A172 (cell line): Measurements from ENCODE around the gene HMGCL. TPM values are rescaled to one million over a fixed set of nuclear protein-coding genes. Genes with fewer than 3 reads are reported as not detected.
"Not testable (repeated sequence)": the region's sequence is repeated elsewhere in the genome, so short reads cannot be mapped to it uniquely, and the experiment has no call there.

Experiments
- DNase-seq: peaks from one replicate; pipeline ENCODE4 v3.0.0-alpha.2; 2015; ENCODE audit warnings: low spot score
- total RNA-seq: library from RNA; depleted of rRNA; stranded (reverse); fragments of >200 nt; shearing (Covaris generic); gene quantifications from 2 replicates; pipeline ENCODE4 v1.2.3, GENCODE V29; 2014; rRNA removed

The HMGCL gene
- 15.3 and 21.5 TPM in 2 replicates for total RNA-seq

DNA sequence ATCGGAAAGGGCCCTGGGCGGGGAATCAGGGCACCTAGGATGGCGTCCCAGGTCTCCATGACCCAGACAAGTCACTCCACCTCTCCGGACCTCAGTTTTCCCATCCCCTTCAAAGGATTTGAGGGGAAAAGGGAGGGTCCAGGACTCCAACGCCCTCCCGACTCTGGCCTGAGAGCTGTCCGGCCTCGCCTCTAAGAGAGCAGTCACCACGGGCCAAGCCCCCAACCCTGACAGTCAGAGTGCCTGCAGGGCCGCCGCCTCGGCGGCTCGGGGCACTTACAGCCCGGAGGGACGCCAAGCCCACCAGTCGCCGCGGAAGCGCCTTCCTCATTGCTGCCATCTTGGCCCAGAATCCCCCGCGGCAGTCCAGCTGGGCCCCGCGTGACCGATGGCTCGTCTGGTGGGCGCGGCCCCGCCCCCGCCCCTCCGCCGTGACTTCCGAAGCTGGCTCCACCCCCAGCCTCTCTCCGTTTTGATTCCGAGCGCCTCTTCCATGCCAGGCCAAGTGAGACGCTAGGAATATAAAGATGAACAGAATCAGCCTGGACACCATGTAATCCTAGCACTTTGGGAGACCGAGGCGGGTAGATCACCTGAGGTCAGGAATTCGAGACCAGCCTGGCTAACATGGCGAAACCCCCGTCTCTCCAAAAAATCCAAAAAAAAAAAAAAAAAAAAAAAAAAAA, at the start of gene HMGCL:
Gene HMGCL (minus strand): TSS at position 354 of the 686 bp plus-strand sequence. CDS start 14 bp downstream, at position 340.
- peak; percentile 66 for DNase-seq

DNA sequence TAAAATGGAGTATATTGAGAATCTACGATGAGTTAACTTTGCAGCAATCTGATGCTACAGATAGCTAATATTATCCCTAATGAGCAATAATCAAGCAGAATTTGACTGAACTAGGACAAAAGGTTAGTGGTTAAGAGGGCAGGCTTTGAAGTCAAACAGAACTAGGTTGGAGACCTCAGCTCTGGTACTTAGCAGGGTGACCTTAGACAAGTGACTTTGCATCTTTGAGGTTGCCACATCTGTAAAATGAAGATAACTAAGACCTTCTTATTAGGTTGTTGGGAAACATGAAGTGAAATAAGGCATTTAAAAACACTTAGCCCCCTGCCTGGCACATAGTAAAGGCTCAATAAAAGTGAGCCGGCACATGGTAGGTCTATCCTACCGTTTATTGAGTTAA, 47.2 kb upstream of the HMGCL start:
- no peak for DNase-seq

DNA sequence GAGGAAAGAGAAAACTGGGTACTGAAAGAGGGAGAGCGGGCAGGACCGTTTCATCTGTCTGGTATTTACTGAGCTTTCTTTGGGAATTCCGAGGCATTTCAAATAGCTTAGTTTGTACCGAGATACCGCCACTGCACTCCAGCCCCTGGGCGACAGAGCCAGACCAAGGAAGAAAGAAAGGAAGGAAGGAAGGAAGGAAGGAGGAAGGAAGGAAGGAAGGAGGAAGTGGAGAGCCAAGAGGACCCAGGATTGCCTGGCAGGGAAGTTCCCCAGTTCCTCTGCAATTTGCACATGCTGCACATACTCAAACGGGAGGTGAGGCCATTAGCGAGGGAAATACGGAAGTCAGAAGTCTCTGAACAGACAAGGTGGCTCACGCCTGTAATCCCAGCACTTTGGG, 43.8 kb upstream of the HMGCL start:
- DNase-seq = no peak

DNA sequence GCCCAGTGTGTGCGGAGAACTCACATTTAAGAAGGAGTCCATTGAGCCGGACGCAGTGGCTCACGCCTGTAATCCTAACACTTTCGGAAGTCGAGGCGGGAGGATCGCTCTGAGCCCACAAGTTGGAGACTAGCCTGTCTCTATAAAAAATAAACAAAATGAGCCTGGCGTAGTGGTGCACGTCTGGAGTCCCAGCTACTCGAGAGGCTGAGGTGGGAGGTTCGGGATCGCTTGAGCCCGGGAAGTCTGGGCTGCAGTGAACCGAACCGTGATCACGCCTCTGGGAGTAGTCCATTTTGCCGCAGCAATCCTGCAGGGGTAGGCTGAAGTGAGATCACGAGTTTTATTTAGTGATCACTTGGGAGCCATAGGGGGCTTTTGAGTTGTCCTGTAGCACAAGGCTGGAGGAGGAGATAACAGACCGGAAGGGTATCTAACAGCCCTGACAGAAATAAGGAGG, 43.4 kb upstream of the HMGCL start:
- DNase-seq = no peak

DNA sequence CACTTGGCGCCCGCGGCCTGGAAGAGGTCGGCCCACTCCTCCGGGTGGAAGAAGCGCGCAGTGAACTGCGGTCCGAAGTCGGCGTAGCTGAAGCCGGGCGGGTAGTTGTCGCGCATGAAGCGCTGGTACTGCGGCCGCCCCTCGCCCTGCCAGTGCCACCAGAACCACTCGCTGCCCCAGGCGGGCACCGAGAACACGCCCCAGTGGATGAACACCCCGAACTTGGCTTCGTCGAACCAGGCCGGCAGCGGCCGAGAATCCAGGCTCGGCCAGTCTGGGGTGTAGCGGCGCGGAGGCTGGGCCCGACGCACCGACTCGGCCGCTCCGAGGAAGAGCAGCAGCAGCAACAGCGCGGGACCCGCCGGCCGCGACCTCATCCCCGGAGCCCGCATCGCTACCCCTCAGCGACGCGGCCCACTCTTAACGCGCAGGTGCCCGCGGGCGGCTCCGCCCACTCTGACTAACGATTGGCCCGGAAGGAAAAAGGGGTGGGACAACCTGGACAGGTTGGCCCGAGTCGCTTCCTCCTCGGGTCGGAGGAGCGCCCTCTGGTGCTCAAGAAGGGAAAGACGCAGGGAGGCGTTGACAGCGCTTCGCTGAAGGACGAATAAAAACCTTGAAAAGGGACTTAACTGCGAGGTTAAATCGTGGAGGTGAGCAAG, 42.8 kb upstream of the HMGCL start, which contains the start of gene FUCA1:
Gene FUCA1 (minus strand): TSS at position 396 of the 662 bp plus-strand sequence. CDS start 4 bp downstream, at position 392.
- DNase-seq = peak; percentile 72

DNA sequence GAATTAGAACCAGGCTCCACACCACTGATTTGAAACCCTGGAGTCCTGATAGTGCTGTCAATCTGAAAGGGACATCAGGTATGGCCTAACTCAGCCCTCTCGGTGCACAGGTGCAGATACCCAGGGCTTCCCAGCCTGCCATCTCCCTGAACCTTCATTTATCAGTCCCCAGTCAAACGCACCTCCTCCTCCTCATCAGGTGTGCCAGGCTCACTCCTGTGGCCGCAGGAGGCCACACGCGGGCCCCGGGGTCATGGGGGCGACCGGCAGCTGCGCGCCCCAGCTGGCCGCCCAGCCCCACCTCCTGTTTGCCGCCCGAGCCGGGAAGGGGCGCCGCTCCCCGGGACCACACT, 42.3 kb upstream of the HMGCL start:
- no peak for DNase-seq

DNA sequence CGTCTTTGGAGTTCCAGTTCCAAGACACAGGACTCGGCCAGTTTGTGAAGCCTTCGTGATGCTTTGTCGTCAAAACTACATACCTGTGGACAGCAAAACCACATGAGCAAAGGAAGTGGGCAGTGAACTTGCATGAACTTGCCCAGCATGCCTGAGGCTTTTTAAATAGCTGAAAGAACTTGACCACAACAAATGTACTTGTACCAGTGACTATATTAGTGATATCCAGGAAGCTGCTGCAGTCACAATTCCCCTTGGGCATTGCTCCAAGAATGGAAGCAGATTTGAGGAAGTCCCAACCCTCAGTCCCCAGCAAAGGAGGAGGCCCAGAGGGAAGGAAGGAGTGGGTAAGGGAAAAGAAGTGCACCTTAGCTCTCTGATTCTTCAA, 40.3 kb upstream of the HMGCL start:
- DNase-seq = peak; percentile 73

DNA sequence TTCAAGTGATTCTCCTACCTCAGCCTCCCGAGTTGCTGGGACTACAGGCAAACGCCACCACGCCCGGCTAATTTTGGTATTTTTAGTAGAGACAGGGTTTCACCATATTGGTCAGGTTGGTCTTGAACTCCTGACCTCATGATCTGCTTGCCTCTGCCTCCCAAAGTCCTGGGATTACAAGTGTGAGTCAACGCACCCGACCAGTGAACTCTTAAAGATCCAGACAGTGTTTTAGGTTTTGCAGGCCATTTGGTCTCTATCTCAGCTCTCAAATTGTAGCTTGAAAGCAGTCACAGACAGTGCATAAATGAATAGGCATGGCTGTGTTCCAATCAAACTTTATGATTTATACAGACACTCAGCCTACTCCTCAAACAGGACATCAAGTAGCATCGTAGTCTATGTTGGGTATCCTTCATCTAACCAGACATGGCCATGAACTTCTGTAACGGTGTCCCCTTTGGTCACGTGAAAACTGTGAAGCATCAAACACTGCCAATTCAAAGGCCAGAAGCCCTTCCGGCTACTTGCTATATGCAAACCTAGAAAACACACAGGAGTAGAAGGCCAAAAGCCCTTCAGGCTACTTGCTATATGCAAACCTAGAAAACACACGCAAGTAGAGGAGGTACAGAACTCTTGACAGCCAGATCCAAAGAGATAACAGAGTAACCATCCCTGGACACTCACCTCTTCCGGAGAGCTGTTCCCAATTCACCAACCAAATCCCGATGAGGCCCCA, 39.7 kb upstream of the HMGCL start:
- DNase-seq = no peak

DNA sequence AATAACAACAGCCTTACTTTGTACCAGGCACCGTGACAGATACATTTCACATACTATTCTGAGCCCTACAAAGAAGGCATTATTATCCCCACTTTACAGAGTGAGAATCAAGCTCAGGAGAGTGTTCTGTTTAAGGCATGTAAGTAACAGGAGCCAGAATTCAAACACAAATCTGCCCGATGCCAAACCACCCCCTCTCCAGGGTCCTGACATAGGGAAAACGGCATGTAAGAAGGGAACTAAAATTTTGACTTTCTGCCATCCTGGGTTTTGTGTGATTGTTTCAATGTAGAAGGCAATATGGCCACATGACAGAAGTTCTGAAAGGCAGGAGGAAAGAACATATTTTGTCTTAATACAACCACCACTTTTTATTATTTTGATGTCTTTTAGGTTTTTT, 37.4 kb upstream of the HMGCL start:
- DNase-seq = no peak

DNA sequence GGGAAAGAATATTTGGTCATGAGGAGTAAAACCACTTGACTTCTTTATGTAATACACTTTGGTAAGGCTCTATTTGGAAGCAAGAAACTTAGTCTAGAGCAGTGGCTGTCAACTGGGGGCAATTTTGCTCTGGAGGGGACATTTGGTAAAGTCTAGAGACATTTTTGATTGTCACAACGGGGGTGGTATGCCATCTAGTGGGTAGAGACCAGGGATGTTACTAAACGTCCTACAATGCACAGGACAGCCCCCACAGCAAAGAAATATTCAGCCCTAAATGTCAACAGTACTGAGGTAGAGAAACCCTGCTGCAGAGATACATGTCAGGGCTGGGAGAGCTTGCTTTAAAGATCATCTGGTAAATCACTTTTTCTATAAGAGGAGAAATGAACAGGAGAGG, 29.3 kb upstream of the HMGCL start:
- DNase-seq = no peak

DNA sequence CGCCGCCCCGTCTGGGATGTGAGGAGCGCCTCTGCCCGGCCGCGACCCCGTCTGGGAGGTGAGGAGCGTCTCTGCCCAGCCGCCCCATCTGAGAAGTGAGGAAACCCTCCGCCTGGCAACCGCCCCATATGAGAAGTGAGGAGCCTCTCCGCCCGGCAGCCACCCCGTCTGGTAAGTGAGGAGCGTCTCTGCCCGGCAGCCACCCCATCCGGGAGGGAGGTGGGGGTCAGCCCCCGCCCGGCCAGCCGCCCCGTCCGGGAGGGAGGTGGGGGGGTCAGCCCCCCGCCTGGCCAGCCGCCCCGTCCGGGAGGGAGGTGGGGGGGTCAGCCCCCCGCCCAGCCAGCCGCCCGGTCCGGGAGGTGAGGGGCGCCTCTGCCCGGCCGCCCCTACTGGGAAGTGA, 27.9 kb upstream of the HMGCL start:
- not testable (repeated sequence) for DNase-seq

DNA sequence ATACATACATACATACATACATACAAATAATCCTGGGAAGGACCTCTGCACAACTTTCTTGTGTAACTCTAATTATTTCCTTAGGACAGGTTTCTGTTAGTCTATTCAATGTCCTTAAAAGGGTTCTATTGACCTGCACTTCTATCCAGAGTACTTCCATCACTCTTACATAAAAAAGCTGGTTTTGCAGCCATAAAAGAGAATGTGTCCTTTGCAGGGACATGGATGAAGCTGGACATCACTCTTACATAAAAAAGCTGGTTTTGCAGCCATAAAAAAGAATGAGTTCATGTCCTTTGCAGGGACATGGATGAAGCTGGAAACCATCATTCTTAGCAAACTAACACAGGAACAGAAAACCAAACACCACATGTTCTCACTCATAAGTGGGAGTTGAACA, 26.2 kb upstream of the HMGCL start:
- not testable (repeated sequence) for DNase-seq

DNA sequence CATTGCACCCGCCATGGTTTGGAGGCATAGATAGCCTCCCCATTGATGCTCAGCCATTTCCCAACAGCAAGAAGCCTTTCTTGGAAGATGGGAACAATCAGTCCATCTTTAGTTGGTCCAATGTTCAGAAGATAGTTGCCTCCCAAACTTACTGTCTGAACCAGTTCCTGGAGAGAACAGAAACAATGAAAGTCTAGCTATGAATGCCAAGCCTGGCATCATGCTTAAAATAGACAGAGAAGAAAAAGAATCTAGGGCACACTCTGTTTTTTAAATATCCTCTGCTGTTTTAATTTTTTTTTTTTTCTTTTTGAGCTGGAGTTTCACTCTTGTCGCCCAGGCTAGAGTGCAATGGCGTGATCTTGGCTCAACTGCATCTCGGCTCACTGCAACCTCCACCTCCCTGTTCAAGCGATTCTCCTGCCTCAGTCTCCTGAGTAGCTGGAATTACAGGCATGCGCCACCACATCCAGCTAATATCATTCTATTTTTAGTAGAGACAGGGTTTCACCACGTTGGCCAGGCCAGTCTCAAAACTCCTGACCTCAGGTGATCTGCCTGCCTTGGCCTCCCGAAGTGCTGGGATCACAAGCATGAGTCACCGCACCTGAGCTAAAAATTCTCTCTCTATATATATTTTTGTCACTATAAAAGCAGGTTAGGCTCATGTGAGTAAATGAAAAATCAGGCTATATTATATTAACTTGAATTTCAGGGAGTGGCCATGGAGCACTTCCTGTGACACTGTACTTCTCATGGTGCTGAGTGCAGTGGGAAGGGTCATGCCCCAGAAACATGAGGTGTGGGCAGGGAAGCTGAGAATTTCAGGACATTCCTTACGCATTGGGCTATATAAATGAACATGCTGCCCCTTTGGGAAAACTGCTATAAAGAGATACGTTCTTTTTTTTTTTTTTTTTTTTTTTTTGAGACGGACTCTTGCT, 23.7 kb upstream of the HMGCL start:
- no peak for DNase-seq

DNA sequence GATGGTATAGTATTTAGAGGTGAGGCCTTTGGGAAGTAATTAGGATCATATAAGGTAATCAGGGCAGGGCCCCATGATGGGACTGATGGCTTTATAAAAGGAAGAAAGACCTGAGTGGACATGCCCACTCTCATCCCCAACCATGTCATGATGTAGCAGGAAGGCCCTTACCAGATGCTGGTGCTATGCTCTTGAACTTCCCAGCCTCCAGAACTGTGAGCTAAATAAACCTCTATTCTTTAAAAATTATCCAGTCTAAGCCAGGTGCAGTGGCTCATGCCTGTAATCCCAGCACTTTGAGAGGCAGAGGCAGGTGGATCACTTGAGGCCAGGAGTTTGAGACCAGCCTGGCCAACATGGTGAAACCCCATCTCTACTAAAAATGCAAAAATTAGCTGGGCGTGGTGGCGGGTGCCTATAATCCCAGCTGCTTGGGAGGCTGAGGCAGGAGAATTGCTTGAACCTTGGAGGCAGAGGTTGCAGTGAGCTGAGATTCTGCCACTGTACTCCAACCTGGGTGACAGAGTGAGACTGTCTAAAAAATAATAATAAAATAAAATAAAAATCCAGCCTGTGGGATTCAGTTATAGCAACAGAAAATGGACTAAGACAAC, 22.4 kb upstream of the HMGCL start:
- not testable (repeated sequence) for DNase-seq

DNA sequence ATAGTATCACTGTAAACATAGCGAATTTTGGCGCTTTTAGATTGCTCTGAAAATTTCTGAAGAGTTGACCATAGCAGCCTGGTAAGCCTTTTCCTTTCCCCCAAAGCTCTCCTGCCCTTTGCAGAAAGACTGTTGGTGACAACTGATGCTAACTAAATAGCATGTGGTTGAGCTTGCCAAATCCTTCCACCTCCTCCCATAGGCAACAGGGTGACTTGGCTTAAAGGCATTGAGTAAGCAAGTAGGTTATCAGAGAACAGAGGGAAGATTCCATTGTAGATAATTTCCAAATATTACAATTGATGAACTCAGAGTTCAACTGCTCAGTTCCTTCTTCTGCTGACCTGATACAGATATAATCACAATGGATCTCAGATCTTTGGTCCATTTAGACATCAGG, 19.9 kb upstream of the HMGCL start:
- no peak for DNase-seq

DNA sequence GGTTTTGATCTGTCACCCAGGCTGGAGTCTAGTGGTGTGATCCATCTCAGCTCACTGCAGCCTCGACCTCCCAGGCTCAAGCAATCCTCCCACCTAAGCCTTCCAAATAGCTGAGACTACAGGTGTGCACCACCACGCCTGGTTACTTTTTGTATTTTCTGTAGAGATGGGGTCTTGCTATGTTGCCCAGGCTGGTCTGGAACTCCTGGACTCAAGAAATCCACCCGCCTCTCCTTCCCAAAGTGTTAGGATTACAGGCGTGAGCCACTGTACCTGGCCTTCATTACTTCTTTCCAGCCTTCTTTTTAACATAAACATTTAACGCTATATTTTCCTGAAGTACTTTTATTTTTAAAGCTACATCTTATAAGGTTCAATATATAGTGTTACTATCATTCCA, 18.4 kb upstream of the HMGCL start:
- no peak for DNase-seq

DNA sequence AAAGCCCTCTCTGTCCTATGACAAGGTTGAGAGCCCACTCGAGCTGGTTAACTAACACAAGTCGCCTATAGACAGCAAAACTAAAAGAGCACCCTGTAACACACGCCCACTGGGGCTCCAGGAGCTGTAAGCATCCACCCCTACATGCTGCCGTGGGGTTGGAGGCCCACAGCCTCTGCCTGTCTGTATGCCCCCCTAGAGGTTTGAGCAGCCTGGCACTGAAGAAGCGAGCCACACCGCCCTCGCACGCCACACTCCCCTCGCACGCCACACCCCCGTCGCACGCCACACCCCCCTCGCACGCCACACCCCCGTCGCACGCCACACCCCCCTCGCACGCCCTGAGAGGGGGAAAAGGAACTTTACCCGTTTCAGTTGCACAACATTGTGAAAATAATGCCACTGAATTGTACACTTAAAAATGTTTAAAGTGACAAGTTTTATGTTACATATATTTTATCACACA, 13.2 kb upstream of the HMGCL start:
- no peak for DNase-seq

DNA sequence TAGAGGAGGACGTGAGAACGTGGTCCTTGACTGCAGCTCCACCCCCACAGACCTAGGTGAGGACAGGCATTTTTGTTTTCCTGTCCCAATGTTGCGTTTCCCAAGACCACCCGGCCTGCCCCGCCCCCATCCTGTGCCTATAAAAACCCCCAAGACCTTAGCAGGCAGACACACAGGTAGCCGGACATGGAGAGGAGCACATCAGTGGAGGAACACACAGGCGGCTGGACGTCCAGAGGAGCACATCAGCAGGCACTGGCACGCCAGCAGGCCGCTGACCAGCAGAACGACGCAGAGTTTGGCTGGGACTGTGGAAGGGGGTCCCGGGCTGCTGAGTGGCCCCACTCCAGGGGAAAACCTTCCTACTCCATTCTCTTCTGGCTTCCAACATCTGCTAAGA, 12.7 kb upstream of the HMGCL start:
- DNase-seq = no peak

DNA sequence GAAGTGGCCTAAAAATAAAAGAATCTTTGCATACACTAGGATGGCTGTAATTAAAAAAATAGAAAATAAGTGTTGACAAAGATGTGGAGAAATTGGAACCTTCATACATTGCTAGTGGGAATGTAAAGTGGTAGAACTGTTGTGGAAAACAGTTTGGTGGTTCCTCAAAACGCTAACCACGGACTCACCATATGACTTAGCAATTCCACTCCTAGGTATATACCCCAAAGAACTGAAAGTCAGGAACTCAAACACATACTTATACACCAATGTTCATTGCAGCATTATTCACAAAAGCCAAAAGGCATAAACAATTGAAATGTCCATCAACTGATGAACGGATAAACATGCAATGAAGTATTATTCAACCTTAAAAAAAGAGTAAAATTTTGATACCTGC, 10.8 kb upstream of the HMGCL start:
- no peak for DNase-seq

DNA sequence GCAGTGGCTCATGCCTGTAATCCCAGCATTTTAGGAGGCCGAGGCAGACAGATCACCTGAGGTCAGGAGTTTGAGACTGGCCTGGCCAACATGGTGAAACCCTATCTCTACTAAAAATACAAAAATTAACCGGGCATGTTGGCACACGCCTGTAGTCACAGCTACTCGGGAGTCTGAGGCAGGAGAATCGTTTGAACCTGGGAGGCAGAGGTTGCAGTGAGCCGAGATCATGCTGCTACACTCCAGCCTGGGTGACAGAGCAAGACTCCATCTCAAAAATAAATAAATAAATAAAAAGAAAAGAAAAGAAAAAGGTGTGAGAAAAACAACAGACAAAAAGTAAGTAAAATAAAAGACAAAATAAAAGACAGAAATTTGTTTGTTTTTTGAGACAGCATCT, 8.9 kb upstream of the HMGCL start:
- not testable (repeated sequence) for DNase-seq

DNA sequence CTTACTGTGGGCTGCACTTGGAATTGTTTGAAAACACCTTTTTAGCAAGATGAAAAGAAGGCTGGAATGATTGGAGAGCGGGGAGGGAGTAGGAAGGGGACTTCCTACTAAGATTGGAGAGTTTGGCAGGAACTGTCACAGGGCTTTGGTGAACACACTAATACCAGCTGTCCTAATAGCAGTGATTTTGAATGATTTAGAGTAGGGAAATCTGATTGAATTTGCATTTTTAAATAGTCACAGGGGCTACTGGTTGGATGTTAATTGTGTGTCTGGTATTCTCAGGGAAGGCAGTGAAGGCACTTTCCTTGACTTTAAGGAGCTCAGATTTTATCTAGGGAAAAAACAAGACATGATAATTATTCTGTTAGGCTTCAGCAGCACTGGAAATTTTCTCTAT, 2.5 kb upstream of the HMGCL start:
- DNase-seq = no peak
